ENCODE measurements around the gene HMG20B.

HMG20B gene

DNA sequence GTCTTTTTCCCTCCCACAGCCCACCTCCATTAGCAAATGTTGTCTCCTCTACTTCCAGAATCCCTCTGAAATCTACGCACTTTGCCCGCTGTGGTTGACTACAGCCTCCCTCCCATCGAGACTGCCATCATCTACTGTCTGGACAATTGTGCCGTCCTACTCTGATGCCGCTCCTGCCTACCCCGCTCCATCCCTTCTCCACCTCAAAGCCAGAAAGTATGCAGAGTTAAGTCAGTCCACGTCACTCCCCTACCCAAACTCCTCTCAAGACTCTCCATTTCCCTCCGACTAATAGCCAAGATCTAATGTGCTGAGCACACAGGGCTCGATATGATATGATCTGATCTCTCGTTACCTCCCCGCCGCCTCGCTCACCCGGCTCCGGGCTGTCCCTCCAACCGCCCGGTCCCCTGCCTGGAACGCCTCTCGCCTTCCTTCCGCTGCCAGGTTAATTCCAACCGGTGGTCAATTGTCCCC is 53.3 kb downstream of the HMG20B start:
- no peak for DNase-seq (ENCODE audit: low read depth, low spot score)
- peak overlapping the region; percentile 79 for H3K4me3 ChIP-seq (ENCODE audit: low read depth, low read length)
- TF ChIP-seq, protein P1, sequence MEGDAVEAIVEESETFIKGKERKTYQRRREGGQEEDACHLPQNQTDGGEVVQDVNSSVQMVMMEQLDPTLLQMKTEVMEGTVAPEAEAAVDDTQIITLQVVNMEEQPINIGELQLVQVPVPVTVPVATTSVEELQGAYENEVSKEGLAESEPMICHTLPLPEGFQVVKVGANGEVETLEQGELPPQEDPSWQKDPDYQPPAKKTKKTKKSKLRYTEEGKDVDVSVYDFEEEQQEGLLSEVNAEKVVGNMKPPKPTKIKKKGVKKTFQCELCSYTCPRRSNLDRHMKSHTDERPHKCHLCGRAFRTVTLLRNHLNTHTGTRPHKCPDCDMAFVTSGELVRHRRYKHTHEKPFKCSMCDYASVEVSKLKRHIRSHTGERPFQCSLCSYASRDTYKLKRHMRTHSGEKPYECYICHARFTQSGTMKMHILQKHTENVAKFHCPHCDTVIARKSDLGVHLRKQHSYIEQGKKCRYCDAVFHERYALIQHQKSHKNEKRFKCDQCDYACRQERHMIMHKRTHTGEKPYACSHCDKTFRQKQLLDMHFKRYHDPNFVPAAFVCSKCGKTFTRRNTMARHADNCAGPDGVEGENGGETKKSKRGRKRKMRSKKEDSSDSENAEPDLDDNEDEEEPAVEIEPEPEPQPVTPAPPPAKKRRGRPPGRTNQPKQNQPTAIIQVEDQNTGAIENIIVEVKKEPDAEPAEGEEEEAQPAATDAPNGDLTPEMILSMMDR (IDR thresholded peaks at IDR 0.05; ENCODE audit: insufficient read depth, low read length, missing control alignments) = no peak
- ChIA-PET CTCF (interaction anchor here (1.3 kb wide), 2 partner anchors 18 to 81 kb away, joined by 3 to 4 read pairs; no protein-coding TSS in a partner anchor), POLR2A (no interaction called here)

- peak within 1 kb of the TSS; percentile 79 for H3K4me3 ChIP-seq (ENCODE audit: low read depth, low read length)
- TF ChIP-seq, protein P1 (IDR thresholded peaks at IDR 0.05; ENCODE audit: insufficient read depth, low read length, missing control alignments) = no peak
- ChIA-PET POLR2A (no interaction called here), CTCF (interaction anchor here (0.9 kb wide), 1 partner anchor 19 kb away, joined by 3 read pairs; no protein-coding TSS in a partner anchor)
- DNase-seq (ENCODE audit: low read depth, low spot score) = peak; percentile 86
These were observed 54.0 kb downstream of the HMG20B start, which contains the start of gene CACTIN for GRCh38 chr19:3626473-3627350. Gene CACTIN (minus strand): TSS chr19:3626790. CDS start chr19:3626762, 28 bp downstream.

DNA sequence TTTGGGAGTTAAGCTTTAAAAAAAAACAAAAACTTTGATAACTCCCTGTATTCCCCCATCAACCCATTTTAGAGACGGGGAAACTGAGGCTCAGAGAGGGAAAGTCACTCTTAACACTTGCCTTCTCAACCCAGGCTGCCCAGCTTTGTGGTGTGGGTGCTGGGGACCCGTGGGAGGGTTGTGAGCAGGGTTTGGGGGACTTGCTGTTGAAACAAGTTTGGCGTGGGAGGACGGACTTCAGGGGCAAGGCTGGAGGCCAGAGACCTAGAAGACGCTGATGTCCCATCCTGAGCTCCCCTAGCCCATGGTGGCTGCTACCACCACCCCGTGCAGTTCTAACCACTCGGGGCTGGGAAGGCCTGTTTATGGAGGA is 54.6 kb downstream of the HMG20B start:
- POLR2A ChIA-PET = no interaction called here
- CTCF ChIA-PET = interaction anchor here (0.9 to 1.2 kb wide), 2 partner anchors 9 to 19 kb away, joined by 3 read pairs; no protein-coding TSS in a partner anchor
- no peak for DNase-seq (ENCODE audit: low read depth, low spot score)
- TF ChIP-seq, protein P1 (IDR thresholded peaks at IDR 0.05; ENCODE audit: insufficient read depth, low read length, missing control alignments) = no peak
- peak overlapping the region; percentile 44 for H3K4me3 ChIP-seq (ENCODE audit: low read depth, low read length)
